Embryonic facial prominence (tissue), 1 donor: Measurements from ENCODE around the gene DPAGT1.

ENCODE experiments used
- DNase-seq: peaks from one replicate; pipeline ENCODE4 v3.0.0-alpha.2; 2016; ENCODE audit errors: extremely low spot score

DPAGT1 gene

DNA sequence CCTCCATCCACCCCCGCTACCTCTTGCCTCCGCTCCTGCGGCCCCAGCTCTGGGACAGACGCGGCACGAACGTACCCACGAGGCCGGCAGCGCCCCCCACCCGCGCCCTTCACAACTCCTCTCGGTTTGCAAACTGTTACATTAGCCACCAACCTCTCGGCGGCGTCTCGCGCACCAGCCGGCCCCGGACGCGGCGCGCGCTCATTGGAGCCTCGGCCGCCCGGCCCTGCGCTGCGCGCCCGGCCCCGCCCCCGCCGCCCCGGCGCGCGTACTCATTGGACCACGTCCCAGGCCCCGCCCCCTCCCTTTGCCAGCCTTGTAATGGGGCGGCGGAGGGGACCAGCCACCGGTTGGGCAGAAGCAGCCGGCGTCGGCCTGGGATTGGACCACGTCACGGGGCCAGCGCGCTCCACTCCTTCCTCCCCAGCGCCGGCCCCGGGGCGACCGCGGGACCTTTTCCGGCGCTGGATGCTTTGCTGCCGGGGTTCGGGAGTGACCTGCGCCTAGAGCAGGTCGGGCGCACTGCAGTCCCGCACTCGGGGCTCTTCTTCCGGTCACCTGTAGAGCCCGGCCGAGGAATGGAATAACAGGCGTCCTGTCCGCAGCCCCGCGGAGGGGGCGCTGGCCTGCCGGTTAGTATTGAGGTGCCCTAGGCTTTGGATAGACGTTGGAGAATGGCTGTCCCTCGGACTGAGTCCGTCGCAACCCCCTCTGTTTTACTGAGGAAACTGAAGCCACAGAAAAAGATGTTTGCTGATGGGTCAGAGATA is 44.5 kb downstream of the DPAGT1 start, which contains the start of gene HYOU1:
TSS of gene HYOU1 (minus strand) at position 206 of the 770 bp plus-strand sequence. CDS start 1,045 bp downstream, outside the sequence.
- DNase-seq = peak; percentile 89

DNA sequence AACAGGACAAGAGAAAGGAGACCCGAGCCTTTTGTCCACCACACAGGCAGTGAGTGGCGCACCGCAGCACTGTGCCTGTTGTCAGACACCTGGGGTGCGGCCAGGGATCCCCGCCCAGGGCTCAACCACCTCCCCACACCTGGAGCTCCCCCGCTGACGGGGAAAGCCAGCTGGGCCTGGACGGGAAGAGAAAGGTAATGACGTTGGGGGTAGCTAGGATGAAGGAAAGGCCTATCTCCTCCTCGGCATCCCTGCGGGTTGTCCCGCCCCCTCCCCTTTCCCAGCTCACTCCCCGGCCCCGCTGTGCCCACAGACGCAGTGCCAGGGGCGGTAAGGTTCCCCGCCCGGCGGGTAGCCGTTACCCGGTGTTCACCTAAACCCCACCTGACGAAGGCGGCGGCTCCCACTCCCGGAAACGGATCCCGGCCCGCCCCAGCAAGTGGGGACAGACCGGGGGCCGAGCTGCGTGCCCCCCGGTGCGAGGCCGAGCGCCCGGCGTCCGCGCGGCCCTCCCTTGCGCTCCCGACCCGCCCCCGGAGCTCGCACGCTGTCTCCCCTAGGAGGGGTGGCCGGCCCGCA is 45.1 kb downstream of the DPAGT1 start:
- DNase-seq = no peak

DNA sequence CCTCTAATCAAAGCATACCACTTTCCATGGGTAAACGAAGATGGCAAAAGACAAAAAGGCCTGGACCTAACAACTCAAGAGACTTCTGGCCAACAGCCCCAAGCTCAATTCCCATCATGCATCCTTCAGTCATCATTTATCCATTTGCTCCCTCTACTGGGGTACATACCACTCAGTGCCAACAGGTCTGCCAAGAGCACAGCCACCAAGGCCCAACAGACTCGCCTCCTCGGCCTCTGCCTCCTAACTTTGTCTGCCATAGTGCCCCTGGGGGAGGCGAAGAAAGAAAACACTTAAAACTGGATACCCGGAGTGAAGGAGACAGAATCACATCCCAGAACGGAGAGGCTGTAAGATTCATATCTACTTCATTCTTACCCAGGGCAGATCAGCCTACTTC is 45.8 kb downstream of the DPAGT1 start:
- DNase-seq = no peak

DNA sequence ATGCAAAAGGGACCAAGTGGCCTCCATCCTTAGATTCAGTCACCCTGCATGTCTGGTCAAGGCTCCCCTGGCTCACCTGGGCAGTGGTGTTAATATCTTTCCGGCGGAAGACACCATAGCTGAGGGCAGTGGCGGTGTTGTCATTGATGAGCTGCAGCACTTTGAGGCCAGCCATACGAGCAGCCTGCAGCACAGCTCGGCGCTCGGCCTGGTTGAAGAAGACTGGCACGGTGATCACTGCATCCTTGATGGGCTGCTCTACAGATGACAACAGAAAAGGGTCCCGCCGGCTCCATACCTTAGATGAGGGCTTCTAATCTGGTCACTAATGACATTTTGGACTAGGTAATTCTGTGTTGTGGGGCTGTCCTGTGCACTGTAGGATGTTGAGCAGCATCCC is 47.2 kb downstream of the DPAGT1 start:
- no peak for DNase-seq

DNA sequence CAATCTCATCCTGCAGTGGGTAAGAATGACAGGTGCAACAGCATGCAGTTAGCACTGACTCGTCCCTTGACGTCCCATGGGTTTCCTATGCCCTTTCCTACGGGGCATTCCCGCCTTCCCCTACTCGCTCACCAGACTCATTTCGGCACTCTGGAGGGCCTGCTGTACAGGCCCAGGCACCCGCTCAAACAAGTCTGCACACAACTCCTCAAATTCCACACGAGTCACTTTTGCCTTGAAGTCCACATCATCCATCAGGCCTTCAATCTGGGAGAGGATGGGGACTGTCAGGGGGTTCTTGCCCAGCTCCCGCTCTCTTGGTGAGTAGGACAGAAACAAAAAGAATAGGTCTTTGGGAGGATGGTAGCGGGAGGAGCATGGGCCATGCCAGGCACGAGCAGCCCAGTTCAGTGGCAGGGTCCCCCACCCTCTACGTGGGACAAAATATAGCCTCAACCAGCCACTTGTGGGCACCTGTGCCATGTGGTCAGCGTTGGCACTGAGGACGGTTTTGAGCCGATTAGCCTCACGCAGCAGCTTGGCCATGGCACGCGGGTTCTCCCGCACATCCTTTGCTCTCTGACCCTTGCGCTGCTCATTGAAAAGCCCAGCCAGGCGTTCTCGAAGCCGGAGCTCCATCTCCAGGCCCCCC is 49.4 kb downstream of the DPAGT1 start:
- no peak for DNase-seq

DNA sequence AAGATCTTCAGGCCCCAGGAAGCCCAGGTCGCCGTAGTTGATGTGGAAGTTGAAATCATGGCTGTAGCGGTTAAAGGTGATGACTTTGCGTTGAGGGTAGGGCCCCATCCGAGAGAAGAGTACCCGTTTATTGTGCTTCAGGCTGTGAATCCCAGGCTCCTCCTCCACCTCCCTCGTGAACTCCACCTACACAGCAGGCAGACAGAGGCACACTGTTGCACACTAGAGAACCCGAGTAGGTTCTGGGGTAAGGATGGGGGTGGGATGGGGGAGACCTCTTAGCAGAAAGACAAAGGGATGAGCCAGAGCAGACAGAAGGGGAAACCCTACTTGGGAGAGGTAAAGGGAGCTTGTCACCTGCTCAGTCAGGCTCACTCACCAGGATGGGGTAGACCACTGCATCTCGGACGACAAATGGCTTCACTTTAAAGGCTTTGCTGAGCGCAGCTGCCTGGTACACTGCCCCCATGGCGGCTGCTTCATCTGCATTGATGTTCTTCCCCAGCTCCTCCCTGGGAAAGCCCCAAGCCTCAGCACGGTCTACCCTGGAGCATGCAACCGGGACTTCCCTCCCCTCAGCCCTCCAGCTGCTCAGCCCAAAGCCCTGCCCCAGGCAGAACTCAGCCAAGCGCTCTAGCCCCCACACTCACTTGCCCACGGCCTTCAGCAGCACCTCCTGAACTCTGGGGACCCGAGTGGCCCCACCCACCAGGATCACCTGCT is 50.1 kb downstream of the DPAGT1 start:
- no peak for DNase-seq

DNA sequence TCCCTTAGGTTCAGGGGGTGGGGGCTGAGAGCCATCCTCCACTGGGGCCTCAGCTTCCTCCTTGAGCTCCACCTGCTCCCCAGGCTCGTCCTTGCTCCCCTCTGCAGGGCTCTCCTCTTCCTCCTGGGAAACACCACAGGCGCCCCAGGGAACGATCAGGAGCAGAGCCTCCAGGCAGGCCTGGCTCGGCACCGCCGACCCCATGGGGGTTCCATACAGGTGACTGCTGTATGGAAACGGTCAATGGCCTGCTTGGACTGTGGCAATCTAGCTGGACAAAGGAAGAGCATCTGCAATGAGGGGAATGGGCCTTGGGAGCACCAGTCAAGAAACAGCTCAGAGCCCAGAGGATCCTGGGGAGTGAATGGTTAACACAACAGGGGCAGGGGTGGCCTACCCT is 52.6 kb downstream of the DPAGT1 start:
- no peak for DNase-seq

DNA sequence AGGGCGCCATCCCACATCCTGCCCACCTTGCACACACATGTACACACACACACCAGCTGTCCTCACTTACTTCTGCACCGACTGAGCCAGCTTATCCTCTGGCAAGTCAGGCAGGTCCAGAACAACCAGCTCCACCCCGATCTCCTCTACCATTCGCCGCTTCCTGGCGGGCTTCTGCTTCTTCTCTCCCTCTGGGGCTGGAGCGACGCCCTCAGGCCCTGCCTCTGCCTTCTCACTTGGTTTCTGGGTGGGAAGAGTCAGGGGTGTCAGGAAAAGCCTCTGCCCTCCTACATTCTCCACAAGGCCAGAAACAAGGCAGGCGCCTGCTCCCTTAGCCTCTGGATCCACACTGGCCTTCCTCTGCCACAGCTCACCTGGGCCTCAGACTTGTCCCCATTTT is 53.0 kb downstream of the DPAGT1 start:
- no peak for DNase-seq

DNA sequence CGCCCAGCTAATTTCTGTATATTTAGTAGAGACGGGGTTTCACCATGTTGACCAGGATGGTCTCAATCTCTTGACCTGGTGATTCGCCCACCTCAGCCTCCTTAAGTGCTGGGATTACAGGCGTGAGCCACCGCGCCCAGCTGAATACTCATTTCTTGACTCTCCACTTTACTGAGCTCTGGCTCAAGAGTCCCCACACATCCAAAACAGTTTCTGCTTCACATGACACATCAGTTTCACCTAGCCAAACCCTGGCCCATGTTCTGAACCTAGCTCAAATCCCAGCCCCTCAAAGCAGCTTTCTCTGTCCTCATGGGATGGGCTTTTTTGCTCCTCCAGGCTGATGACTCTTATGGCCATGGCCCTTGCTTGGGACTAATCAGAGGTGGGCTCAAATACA is 54.4 kb downstream of the DPAGT1 start:
- no peak for DNase-seq
